Mucosa of stomach (tissue), 1 donor: ENCODE results near the gene PSMD1.

Experiments used
- H3K27me3 ChIP-seq: one replicate; pipeline ENCODE4 v1.7.0; 2013; ENCODE audit warnings: mild to moderate bottlenecking, low read length; ENCODE audit not compliant: control insufficient read depth, insufficient read depth
- H3K36me3 ChIP-seq: one replicate; pipeline ENCODE4 v1.7.0; 2013; ENCODE audit warnings: low read length; ENCODE audit not compliant: control insufficient read depth, insufficient read depth
- H3K4me1 ChIP-seq: one replicate; pipeline ENCODE4 v1.7.0; 2013; ENCODE audit warnings: mild to moderate bottlenecking, low read length; ENCODE audit not compliant: control insufficient read depth, insufficient read depth
- H3K4me3 ChIP-seq: one replicate; pipeline ENCODE4 v1.7.0; 2013; ENCODE audit warnings: low read length
- H3K9ac ChIP-seq: one replicate; pipeline ENCODE4 v1.7.0; 2013; ENCODE audit warnings: mild to moderate bottlenecking, low read length, moderate library complexity
- H3K9me3 ChIP-seq: one replicate; pipeline ENCODE4 v1.7.0; 2013; ENCODE audit warnings: mild to moderate bottlenecking, low read length, moderate library complexity; ENCODE audit not compliant: control insufficient read depth
- donor health status: Pancreatic carcinoma.

Gene PSMD1

GRCh38 chr2:231111987-231112386 lies 55.3 kb downstream of the PSMD1 start:
- no peaks in the 10 kb centered on the region for H3K36me3 ChIP-seq
- no peaks in the 10 kb centered on the region for H3K9me3 ChIP-seq
- H3K4me3 ChIP-seq = no peak overlapping the region
- H3K9ac ChIP-seq = no peak overlapping the region
- no peaks in the 10 kb centered on the region for H3K4me1 ChIP-seq
- no peaks in the 10 kb centered on the region for H3K27me3 ChIP-seq

DNA sequence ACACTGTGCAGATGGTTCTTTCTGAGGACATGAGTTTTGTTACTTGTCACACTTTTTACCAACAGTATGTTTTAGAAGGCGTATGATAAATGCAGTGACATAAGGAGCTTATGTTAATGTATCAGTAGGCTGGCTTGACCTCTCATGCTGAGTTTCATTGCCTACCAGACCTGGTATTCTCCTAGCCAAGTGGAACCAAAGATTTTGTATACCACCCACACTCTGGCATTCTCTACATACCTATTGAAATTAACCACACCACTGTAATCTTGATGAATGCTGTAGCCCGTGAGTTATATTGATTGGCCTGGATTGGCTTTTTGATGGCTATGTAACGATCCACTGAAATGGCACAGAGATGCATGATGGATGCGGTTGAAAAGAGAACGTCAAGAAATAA lies 56.8 kb downstream of the PSMD1 start:
- no peaks in the 10 kb centered on the region for H3K36me3 ChIP-seq
- no peaks in the 10 kb centered on the region for H3K27me3 ChIP-seq
- no peaks in the 10 kb centered on the region for H3K4me1 ChIP-seq
- H3K9me3 ChIP-seq = no peaks in the 10 kb centered on the region
- H3K9ac ChIP-seq = no peak overlapping the region
- no peak overlapping the region for H3K4me3 ChIP-seq

DNA sequence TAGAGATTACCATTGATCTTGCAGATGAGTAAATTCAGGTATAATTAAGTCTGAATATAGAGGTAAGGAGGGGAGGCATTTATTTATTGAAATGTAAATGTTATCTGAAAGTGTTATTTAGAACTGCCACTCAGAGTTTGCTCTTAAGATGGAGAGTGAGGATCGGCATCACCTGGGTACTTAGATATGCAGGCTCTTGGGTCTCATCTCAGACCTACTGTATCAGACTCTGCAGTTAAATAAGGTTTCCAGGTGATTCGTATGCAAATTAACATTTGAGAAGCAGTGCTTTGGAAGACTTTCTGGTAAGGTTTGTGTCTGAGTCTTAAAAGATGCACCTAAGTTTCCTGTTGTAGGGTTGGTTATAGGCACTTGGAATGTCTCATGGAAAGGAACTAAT lies 59.0 kb downstream of the PSMD1 start:
- no peak overlapping the region for H3K4me3 ChIP-seq
- H3K36me3 ChIP-seq = no peaks in the 10 kb centered on the region

GRCh38 chr2:231117148-231117547 lies 60.5 kb downstream of the PSMD1 start:
- H3K4me3 ChIP-seq = no peak overlapping the region
- no peaks in the 10 kb centered on the region for H3K9me3 ChIP-seq
- no peaks in the 10 kb centered on the region for H3K36me3 ChIP-seq
- no peaks in the 10 kb centered on the region for H3K27me3 ChIP-seq
- no peaks in the 10 kb centered on the region for H3K4me1 ChIP-seq
- H3K9ac ChIP-seq = no peak overlapping the region

More for the DNA sequence above, 59.0 kb downstream of the PSMD1 start:
- Histone ChIP-seq H3K4me1 (no peaks in the 10 kb centered on the region), H3K27me3 (no peaks in the 10 kb centered on the region), H3K9ac (no peak overlapping the region), H3K9me3 (no peaks in the 10 kb centered on the region)

DNA sequence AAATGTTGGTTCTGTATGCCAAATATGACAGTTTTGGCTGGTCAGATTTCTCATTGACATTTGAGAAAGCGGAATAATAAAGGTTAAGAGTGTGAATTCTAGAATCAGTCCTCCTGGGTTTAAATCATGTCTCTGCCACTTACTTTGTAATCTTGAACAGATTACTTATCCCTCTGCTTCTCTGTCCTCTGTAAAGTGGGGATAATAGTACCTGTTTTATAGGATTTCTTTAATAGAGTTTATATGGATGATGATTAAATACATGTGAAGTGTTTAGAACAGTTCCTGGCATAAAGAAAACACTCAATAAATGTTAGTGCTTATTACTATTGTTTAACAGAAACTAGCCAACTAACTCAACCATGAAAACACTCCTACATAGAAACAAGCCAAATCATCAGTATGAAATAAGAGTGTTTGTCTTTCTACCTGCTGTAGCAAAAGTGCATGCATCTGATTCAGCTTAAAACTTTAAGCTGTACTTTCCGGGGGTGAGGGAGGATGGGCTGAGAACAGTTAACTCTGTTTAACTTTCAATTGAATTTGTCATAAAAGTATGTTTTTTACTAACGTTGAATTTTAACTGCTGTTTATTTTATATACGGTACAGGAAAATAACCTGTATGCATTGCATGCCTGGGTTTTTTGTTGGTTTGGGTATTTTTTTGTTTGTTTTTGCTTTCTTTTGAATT lies 61.4 kb downstream of the PSMD1 start:
- Histone ChIP-seq H3K36me3 (no peaks in the 10 kb centered on the region), H3K9me3 (no peaks in the 10 kb centered on the region), H3K4me3 (no peak overlapping the region), H3K27me3 (no peaks in the 10 kb centered on the region), H3K9ac (no peak overlapping the region), H3K4me1 (peaks cover under 1% of the 10 kb centered on the region)

DNA sequence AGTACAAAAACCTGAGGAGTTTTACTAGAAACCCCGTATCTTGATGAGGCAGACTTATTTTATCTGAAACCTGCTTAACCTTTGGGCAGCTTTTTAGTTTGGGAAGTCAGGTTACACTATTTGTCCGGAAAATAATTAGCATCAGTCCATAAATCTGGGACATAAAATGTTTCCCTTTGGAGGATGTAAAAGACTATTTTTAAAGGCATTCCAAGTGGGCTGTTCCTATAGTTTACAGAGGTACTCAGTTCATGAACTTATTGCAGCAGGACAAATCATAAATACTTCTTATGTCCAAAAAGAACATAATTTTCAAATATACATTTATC lies 61.9 kb downstream of the PSMD1 start:
- H3K27me3 ChIP-seq = no peaks in the 10 kb centered on the region
- peaks cover 5% of the 10 kb centered on the region for H3K4me1 ChIP-seq
- no peak overlapping the region for H3K9ac ChIP-seq
- no peak overlapping the region for H3K4me3 ChIP-seq
- no peaks in the 10 kb centered on the region for H3K9me3 ChIP-seq
- no peaks in the 10 kb centered on the region for H3K36me3 ChIP-seq

DNA sequence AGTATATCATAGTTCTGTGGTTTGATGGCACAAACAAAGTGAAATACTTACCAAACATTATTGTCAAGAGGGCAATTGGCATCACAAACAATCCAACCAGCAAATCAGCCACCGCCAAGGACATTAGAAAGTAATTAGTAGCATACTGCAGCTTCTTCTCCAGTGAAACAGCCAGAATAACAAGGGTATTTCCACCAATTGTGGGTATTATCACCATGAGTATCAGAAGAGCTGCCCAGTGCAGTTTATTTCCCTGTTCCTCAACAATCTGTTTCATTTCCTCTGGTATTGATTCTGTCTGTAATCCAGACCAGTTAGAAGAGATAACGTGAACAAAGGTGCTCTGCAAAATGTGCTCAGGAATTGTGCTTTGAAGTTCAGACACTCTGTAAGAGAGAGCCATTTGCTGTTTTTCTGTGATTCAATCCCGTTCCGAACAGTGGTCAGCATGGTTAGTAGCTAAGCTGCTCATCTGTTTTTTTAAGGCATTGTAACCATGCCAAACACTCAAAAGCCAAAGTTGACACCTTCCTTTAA lies 66.8 kb downstream of the PSMD1 start:
- Histone ChIP-seq H3K4me1 (peaks cover 28% of the 10 kb centered on the region), H3K9ac (no peak overlapping the region), H3K36me3 (no peaks in the 10 kb centered on the region), H3K4me3 (no peak overlapping the region), H3K27me3 (no peaks in the 10 kb centered on the region), H3K9me3 (no peaks in the 10 kb centered on the region)

GRCh38 chr2:231124838-231125568 lies 68.3 kb downstream of the PSMD1 start, which contains the start of gene HTR2B:
HTR2B (minus strand) TSS chr2:231125042; CDS start chr2:231123764, 1,278 bp downstream.
- Histone ChIP-seq H3K9ac (peak within 1 kb of the TSS; percentile 19), H3K4me3 (no peak within 1 kb of the TSS), H3K36me3 (no peaks in the 10 kb centered on the region), H3K4me1 (peaks cover 28% of the 10 kb centered on the region), H3K27me3 (no peaks in the 10 kb centered on the region), H3K9me3 (no peaks in the 10 kb centered on the region)

GRCh38 chr2:231126123-231126522 lies 69.5 kb downstream of the PSMD1 start:
- Histone ChIP-seq H3K36me3 (no peaks in the 10 kb centered on the region), H3K9ac (no peak overlapping the region), H3K4me3 (no peak overlapping the region), H3K9me3 (no peaks in the 10 kb centered on the region), H3K4me1 (peaks cover 37% of the 10 kb centered on the region), H3K27me3 (no peaks in the 10 kb centered on the region)

GRCh38 chr2:231127480-231127879 lies 70.8 kb downstream of the PSMD1 start:
- no peaks in the 10 kb centered on the region for H3K9me3 ChIP-seq
- no peaks in the 10 kb centered on the region for H3K27me3 ChIP-seq
- no peak overlapping the region for H3K9ac ChIP-seq
- no peaks in the 10 kb centered on the region for H3K36me3 ChIP-seq
- peaks cover 38% of the 10 kb centered on the region for H3K4me1 ChIP-seq
- H3K4me3 ChIP-seq = no peak overlapping the region

- no peaks in the 10 kb centered on the region for H3K36me3 ChIP-seq
- peaks cover 40% of the 10 kb centered on the region for H3K4me1 ChIP-seq
- H3K9ac ChIP-seq = no peak overlapping the region
- H3K9me3 ChIP-seq = no peaks in the 10 kb centered on the region
- no peaks in the 10 kb centered on the region for H3K27me3 ChIP-seq
- no peak overlapping the region for H3K4me3 ChIP-seq
Measured at GRCh38 chr2:231127936-231128335, 71.3 kb downstream of the PSMD1 start.

- H3K27me3 ChIP-seq = no peaks in the 10 kb centered on the region
Measured at GRCh38 chr2:231128541-231128940, 71.9 kb downstream of the PSMD1 start.

More at GRCh38 chr2:231128541-231128940, 71.9 kb downstream of the PSMD1 start:
- Histone ChIP-seq H3K9ac (no peak overlapping the region), H3K4me3 (no peak overlapping the region), H3K4me1 (peaks cover 35% of the 10 kb centered on the region), H3K36me3 (no peaks in the 10 kb centered on the region), H3K9me3 (no peaks in the 10 kb centered on the region)
